Measurements from ENCODE around the gene HOXB6.

Gene HOXB6

GRCh38 chr17:48604770-48605329 lies at the start of gene HOXB6:
HOXB6 (minus strand) TSS chr17:48604986; CDS start chr17:48598150, 6,836 bp downstream.
- no peak for TF ChIP-seq ZFX (IDR thresholded peaks at IDR 0.05; ENCODE audit: borderline replicate concordance)
- no peak for TF ChIP-seq CTCF (IDR thresholded peaks at IDR 0.05)
- peak within 1 kb of the TSS; percentile 96 for H3K27ac ChIP-seq

- H3K27ac ChIP-seq: no peak overlapping the region
- no peak for TF ChIP-seq ZFX (IDR thresholded peaks at IDR 0.05; ENCODE audit: borderline replicate concordance)
- TF ChIP-seq CTCF (IDR thresholded peaks at IDR 0.05): no peak
These were observed 45.0 kb upstream of the HOXB6 start for GRCh38 chr17:48649741-48650140.

- TF ChIP-seq ZFX (IDR thresholded peaks at IDR 0.05; ENCODE audit: borderline replicate concordance): no peak
- H3K27ac ChIP-seq: no peak overlapping the region
These were observed 43.1 kb upstream of the HOXB6 start for GRCh38 chr17:48647963-48648245.

GRCh38 chr17:48647103-48647962 lies 42.5 kb upstream of the HOXB6 start:
- H3K27ac ChIP-seq: no peak overlapping the region

GRCh38 chr17:48646183-48647102 lies 41.7 kb upstream of the HOXB6 start:
- no peak overlapping the region for H3K27ac ChIP-seq
- TF ChIP-seq CTCF (IDR thresholded peaks at IDR 0.05): no peak
- no peak for TF ChIP-seq ZFX (IDR thresholded peaks at IDR 0.05; ENCODE audit: borderline replicate concordance)

More at GRCh38 chr17:48647103-48647962, 42.5 kb upstream of the HOXB6 start:
- no peak for TF ChIP-seq CTCF (IDR thresholded peaks at IDR 0.05)
- no peak for TF ChIP-seq ZFX (IDR thresholded peaks at IDR 0.05; ENCODE audit: borderline replicate concordance)

GRCh38 chr17:48645639-48646182 lies 40.9 kb upstream of the HOXB6 start:
- TF ChIP-seq CTCF (IDR thresholded peaks at IDR 0.05): no peak
- no peak for TF ChIP-seq ZFX (IDR thresholded peaks at IDR 0.05; ENCODE audit: borderline replicate concordance)
- H3K27ac ChIP-seq: no peak overlapping the region

GRCh38 chr17:48644910-48645557 lies 40.2 kb upstream of the HOXB6 start:
- TF ChIP-seq CTCF (IDR thresholded peaks at IDR 0.05): no peak
- no peak for TF ChIP-seq ZFX (IDR thresholded peaks at IDR 0.05; ENCODE audit: borderline replicate concordance)
- no peak overlapping the region for H3K27ac ChIP-seq

All from 22Rv1 (cell line).